HG03354 (cell line): ENCODE results near the gene NDUFAF7.
A peak's percentile ranks its signal among the peaks of the same experiment; 100 is the strongest.
"Not testable (repeated sequence)": the region's sequence is repeated elsewhere in the genome, so short reads cannot be mapped to it uniquely, and the experiment has no call there.

Source experiments
- ATAC-seq: cut with Tn5 transposase; IDR thresholded peaks from one replicate; pipeline ENCODE4 v1.9.1; 2021; ENCODE audit warnings: mild to moderate bottlenecking; ENCODE audit not compliant: unreplicated experiment, poor library complexity, severe bottlenecking

NDUFAF7 gene

DNA sequence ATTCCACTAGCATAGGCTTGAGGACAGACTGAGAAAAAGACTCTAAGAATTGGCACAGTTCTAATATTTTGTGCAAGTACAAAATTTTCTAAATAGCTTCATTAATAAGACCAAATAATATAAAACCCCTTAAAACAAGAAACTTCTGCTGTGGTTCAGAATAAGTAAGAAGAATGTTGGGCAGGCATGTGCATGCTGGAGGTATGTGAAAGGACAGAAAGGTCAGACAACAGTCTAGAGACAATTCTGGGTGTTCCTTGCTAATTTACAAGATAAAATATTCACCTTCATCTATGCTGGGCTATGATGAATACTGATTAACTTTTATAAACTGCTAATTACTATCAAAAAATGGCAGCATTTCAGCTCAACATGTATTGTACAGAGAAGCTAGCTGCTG is 20.2 kb upstream of the NDUFAF7 start:
- no peak for ATAC-seq

DNA sequence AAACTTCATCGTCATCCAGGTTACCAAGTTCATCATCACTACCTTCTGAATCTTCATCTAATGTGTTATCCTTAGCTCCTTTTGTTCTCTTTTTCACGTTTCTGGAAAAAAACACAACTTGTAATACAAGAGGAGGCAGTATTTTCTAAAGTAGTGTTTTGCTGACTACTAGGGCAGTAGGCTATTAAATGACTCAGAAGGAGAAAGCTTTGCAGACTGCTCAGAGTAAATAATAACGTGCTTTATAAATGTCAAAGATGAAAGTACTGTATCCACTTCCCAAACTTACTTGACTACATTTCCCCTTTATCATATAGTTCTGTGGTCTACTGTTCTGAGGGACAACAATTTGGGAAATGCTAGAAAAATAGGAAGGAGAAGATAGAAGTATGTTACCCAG is 19.5 kb upstream of the NDUFAF7 start:
- ATAC-seq: no peak

GRCh38 chr2:37215250-37215649 is 16.2 kb upstream of the NDUFAF7 start:
- no peak for ATAC-seq

DNA sequence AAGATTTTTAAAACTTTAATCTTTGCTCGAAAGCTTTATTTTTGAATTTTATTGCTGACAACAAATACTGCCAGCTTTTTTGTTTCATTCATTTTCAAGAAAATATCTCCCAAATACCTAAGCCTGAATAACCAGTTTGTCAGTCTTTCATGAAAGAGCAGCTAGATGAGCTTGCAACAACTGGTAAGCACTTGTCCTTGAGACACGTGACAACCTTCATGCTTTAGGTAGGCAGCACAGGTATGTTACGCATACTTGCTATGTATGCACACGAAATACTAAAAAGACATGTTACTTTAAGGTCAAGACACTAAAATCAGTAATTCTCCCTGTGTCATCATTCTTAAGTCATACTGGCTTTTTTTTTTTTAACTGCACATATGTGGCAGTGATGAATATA is 12.4 kb upstream of the NDUFAF7 start:
- ATAC-seq: no peak

DNA sequence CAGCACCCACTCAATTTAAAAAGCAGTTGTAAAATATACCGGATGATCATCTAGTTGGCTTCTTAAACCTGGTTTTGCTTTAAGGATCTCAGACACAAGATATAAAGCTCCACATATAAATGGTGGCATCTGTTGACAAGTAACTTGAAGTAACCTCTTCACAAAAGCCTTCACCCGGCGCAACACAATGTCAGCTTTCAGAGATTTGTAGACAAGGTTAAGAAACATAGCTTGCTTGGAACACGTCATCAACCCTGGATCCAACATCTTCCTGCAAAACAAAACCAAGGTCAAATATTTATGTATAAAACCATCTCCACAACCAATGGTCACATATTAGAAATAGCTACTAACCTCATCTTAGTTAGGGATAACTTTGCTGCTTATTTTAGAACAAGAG is 8.3 kb upstream of the NDUFAF7 start:
- ATAC-seq: no peak

DNA sequence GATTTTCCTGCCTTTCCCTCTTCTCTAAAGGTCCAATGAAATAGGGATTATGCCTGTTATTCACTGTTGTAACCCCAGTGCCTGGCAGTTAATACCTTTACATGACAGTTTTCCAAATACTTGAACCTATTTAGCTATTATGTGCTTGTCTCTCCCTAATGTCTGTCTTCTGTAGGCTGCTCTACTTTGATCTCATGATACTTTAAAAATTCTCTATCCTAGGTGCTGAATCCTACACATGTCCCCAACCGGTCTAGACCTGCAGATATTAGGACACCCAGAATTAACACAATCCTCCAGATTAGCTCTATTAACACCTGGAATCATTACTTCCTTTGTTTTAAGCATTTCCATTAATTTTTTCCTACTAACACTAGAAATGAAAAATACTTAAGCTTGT is 7.4 kb upstream of the NDUFAF7 start:
- ATAC-seq: no peak

GRCh38 chr2:37225129-37225528 is 6.3 kb upstream of the NDUFAF7 start:
- ATAC-seq: not testable (repeated sequence)

- ATAC-seq: no peak
Observed at GRCh38 chr2:37226863-37227262, 4.6 kb upstream of the NDUFAF7 start.

DNA sequence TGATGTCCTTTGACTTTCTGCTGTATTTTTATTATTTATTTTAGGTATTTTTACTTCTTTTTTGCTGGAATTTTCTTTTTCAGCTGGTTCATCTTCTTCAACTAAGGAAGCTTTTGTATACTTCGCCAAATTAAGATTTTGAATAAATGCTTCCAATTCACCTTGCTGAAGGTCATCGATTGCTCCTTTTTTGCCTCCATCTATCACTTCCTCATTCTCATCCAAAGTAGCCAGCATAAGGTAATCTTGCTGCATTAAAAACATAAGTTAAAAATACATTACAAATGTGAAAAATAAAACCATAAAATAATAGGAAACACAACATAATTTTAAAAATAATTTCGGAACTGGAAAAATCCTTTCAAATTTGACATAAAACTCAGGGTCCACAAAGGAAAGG is 2.7 kb upstream of the NDUFAF7 start:
- no peak for ATAC-seq

- ATAC-seq: no peak
Observed at GRCh38 chr2:37230581-37230980, 877 bp upstream of the NDUFAF7 start.

DNA sequence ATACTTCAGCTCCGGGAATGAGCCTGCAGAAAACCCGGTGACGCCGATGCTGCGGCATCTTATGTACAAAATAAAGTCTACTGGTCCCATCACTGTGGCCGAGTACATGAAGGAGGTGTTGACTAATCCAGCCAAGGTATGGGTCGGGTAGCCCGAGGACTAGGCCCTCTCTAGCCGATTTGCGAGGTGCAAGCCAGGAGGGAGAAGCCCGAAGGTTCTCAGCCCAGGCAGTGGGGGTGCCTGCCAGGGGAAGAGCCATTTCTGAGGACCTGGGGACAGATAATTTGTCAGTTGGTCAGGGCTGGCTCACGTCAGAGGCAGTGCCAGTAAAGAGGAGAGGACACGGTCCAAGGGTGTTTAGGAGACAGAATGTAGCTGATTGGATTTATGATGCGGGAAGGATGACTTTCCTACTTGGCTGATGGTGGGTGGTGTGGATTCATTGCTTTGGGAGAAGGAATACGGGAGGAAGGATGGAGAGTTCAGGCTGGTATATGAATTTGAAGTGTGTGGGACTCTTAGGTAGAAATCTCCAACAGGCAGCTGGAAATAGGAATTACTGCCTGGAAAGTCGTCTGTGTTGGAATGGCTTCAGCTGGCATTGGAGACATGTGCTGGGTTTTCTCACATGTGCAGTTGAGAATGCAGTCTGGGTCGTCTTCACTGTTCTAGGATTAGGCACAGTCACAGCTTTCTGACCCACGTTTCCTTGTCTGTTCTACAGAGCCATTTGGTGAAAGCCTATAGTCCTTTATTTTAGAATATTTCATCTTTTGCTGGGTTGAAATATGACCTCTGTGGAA is 874 bp downstream of the NDUFAF7 start:
- ATAC-seq: peak; percentile 14

DNA sequence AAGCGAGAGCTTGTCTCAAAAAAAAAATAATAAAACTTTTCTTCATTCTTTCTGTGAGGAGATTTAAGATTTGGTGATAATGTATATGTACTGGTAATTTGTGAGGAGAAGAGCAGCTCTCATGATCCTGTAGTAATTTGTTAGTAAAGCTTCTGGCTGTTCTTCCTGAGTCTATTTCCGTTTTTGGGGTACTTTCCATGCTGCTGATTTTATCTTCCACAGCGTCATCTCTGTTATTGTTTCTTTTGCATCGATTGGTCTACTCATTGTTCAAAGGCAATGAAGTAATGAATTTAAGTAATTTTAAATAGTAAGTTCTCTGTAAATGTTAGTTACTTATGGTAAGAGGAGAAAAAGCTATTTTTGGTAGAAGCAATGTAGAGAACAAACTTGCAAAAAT is 12.0 kb downstream of the NDUFAF7 start:
- ATAC-seq: no peak

DNA sequence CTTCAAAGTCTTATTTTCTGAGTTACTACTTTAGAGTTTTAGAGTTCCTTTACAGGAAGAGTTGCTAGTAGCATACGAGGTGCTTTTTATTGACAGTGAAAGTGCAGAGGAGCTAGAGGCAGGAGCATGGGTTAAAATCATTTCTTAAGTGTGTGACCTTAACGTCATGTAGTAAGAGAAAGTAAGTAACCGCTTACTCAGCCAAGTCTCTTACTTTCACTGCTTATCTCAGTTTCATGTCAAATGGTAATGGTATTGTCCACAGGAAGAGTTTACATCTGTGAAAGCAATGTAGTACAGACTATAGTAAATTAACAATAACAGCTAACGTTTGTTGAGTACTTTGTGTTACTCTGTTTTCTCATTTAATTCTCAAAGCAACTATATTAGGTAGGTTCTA is 12.6 kb downstream of the NDUFAF7 start:
- peak; percentile 85 for ATAC-seq

DNA sequence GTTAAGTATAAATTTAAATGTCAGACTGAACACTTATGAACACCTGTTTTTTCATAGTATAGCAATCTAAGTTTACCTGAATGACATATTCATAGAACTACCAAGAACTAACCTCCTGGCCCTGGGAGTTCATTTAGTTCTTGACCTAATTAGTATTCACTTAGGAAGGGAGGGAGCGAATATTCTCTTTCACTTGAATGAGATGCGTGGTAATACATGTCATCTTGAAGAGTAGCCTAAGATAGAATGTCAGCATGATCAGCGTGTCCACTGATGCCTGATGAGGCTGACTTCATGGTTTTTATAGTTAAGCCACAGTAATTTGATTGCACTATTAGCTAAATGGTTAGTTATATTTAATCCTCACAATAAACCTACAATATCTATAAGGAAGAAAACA is 13.3 kb downstream of the NDUFAF7 start:
- ATAC-seq: no peak

GRCh38 chr2:37246205-37246604 is 14.7 kb downstream of the NDUFAF7 start:
- no peak for ATAC-seq

GRCh38 chr2:37250869-37251740 is 19.6 kb downstream of the NDUFAF7 start:
- ATAC-seq: no peak

DNA sequence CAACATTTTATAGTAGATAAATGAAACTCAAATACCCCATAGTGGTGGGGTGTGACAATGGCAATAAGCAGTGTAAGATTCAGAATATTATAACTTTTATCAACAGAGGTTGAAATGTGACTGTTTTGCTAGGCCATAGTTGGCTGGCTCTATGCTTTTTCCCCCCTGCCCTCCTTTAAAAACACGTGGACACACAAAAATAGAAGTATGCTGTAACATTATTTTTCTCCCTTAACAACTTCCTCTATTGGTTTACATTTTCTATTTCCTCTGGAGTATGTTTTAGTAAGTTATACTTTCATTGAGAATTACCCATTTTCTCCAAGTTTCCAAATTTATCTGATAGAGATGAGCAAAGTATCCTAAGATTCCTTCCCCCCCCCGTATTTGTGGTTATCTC is 31.1 kb downstream of the NDUFAF7 start:
- ATAC-seq: no peak

- ATAC-seq: no peak
Observed at GRCh38 chr2:37263839-37264238, 32.4 kb downstream of the NDUFAF7 start.

GRCh38 chr2:37267685-37268084 is 36.2 kb downstream of the NDUFAF7 start:
- no peak for ATAC-seq

DNA sequence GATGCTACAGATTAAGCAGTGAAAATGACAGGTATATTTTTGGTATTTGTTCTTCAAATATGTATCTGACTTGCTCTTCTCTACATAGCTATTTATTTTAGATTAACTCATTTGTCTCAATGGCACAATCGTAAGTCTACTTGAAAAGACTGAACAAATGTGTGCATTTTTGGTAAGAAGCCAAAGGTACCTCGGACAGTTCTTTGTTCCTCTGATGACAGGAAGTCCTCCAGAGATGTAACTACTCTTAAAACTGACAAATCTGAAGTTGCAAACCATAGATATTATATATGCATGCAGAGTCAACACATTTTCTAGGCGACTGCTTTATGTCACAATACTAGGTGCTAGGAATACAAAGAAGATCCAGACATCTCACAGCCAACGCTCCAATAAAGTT is 36.7 kb downstream of the NDUFAF7 start:
- ATAC-seq: no peak
